C4-2B (cell line): Measurements from ENCODE around the gene DNAL1.

Experiments
- CTCF ChIP-seq: fragments of 450-650 bp; conservative IDR thresholded peaks from 2 replicates; pipeline ENCODE4 v1.5.1; 2017; ENCODE audit warnings: mild to moderate bottlenecking
- ZFX ChIP-seq: fragments of 450-650 bp; IDR thresholded peaks from 2 replicates; pipeline ENCODE4 v1.6.1; 2017

GRCh38 chr14:73700325-73700724 is 55.5 kb downstream of the DNAL1 start:
- TF ChIP-seq CTCF (no peak), ZFX (no peak)
